OCI-LY3 (cell line): ENCODE results near the gene ZNF346.

Source experiments
- EZH2phosphoT487 ChIP-seq: fragments of 200-600 bp; shearing (Covaris generic); IDR thresholded peaks from 2 replicates; pipeline ENCODE4 v1.6.1; 2018; ENCODE audit warnings: antibody characterized with exemption, mixed run types, low read depth
- TF ChIP-seq, protein P1 (sequence below): fragments of 200-600, 300-600 bp; sonication (generic); IDR thresholded peaks from 2 replicates; pipeline ENCODE4 v1.5.1; 2014; ENCODE audit warnings: antibody characterized with exemption, low read length, low read depth

- TF ChIP-seq, protein P1, sequence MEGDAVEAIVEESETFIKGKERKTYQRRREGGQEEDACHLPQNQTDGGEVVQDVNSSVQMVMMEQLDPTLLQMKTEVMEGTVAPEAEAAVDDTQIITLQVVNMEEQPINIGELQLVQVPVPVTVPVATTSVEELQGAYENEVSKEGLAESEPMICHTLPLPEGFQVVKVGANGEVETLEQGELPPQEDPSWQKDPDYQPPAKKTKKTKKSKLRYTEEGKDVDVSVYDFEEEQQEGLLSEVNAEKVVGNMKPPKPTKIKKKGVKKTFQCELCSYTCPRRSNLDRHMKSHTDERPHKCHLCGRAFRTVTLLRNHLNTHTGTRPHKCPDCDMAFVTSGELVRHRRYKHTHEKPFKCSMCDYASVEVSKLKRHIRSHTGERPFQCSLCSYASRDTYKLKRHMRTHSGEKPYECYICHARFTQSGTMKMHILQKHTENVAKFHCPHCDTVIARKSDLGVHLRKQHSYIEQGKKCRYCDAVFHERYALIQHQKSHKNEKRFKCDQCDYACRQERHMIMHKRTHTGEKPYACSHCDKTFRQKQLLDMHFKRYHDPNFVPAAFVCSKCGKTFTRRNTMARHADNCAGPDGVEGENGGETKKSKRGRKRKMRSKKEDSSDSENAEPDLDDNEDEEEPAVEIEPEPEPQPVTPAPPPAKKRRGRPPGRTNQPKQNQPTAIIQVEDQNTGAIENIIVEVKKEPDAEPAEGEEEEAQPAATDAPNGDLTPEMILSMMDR = no peak
- no peak for TF ChIP-seq EZH2phosphoT487
Observed at GRCh38 chr5:176980818-176981217, 41.7 kb upstream of the ZNF346 start.
